IPS-18c (cell line): Measurements from ENCODE around the gene LMX1B.

Experiments used
- H3K4me3 ChIP-seq: 2 replicates; pipeline ENCODE4 v1.7.0; 2013; ENCODE audit warnings: low read depth, mild to moderate bottlenecking, low read length, moderate library complexity; ENCODE audit not compliant: insufficient read depth
- H3K9me3 ChIP-seq: one replicate; pipeline ENCODE4 v1.6.1; 2013; ENCODE audit warnings: mild to moderate bottlenecking, low read length, moderate library complexity; ENCODE audit not compliant: control insufficient read depth, insufficient read depth

The LMX1B gene

GRCh38 chr9:126694206-126695081 lies 80.7 kb downstream of the LMX1B start:
- Histone ChIP-seq H3K4me3 (no peak overlapping the region), H3K9me3 (no peaks in the 10 kb centered on the region)

GRCh38 chr9:126695186-126695585 lies 81.5 kb downstream of the LMX1B start:
- Histone ChIP-seq H3K4me3 (no peak overlapping the region), H3K9me3 (no peaks in the 10 kb centered on the region)

- Histone ChIP-seq H3K4me3 (no peak overlapping the region), H3K9me3 (no peaks in the 10 kb centered on the region)
These were observed 82.1 kb downstream of the LMX1B start for GRCh38 chr9:126695701-126696400.

- Histone ChIP-seq H3K4me3 (no peak overlapping the region), H3K9me3 (no peaks in the 10 kb centered on the region)
These were observed 82.8 kb downstream of the LMX1B start for GRCh38 chr9:126696401-126697145.

GRCh38 chr9:126697330-126697729 lies 83.6 kb downstream of the LMX1B start:
- H3K9me3 ChIP-seq = no peaks in the 10 kb centered on the region

GRCh38 chr9:126698251-126698650 lies 84.5 kb downstream of the LMX1B start:
- Histone ChIP-seq H3K4me3 (no peak overlapping the region), H3K9me3 (no peaks in the 10 kb centered on the region)

More at GRCh38 chr9:126697330-126697729, 83.6 kb downstream of the LMX1B start:
- no peak overlapping the region for H3K4me3 ChIP-seq

- no peaks in the 10 kb centered on the region for H3K9me3 ChIP-seq
- no peak overlapping the region for H3K4me3 ChIP-seq
These were observed 85.0 kb downstream of the LMX1B start for GRCh38 chr9:126698756-126699155.

GRCh38 chr9:126699401-126699881 lies 85.7 kb downstream of the LMX1B start:
- Histone ChIP-seq H3K4me3 (no peak overlapping the region), H3K9me3 (no peaks in the 10 kb centered on the region)

GRCh38 chr9:126700296-126700695 lies 86.6 kb downstream of the LMX1B start:
- H3K4me3 ChIP-seq = no peak overlapping the region

GRCh38 chr9:126700903-126701812 lies 87.4 kb downstream of the LMX1B start:
- Histone ChIP-seq H3K4me3 (no peak overlapping the region), H3K9me3 (no peaks in the 10 kb centered on the region)

More at GRCh38 chr9:126700296-126700695, 86.6 kb downstream of the LMX1B start:
- H3K9me3 ChIP-seq = no peaks in the 10 kb centered on the region

- no peak overlapping the region for H3K4me3 ChIP-seq
- no peaks in the 10 kb centered on the region for H3K9me3 ChIP-seq
These were observed 88.0 kb downstream of the LMX1B start for GRCh38 chr9:126701813-126702140.

- Histone ChIP-seq H3K9me3 (no peaks in the 10 kb centered on the region), H3K4me3 (no peak overlapping the region)
These were observed 88.6 kb downstream of the LMX1B start for GRCh38 chr9:126702151-126703001.

GRCh38 chr9:126703002-126703865 lies 89.5 kb downstream of the LMX1B start:
- Histone ChIP-seq H3K4me3 (no peak overlapping the region), H3K9me3 (no peaks in the 10 kb centered on the region)

GRCh38 chr9:126703866-126704156 lies 90.1 kb downstream of the LMX1B start:
- H3K9me3 ChIP-seq = no peaks in the 10 kb centered on the region

GRCh38 chr9:126704157-126704891 lies 90.6 kb downstream of the LMX1B start:
- Histone ChIP-seq H3K4me3 (no peak overlapping the region), H3K9me3 (no peaks in the 10 kb centered on the region)

More at GRCh38 chr9:126703866-126704156, 90.1 kb downstream of the LMX1B start:
- no peak overlapping the region for H3K4me3 ChIP-seq
